Measurements from ENCODE around the gene PLN. TPM values are rescaled to one million over a fixed set of nuclear protein-coding genes. Genes with fewer than 3 reads are reported as not detected.

The PLN gene
- total RNA-seq, 1 experiment from 2014 or later = not detected

Other genes with a start within 250 kb of the PLN start
- gene CEP85L, start 103.3 kb downstream of the PLN start, total RNA-seq (2014; rRNA removed; shearing (Covaris generic)) = 8.8 and 9.2 TPM in 2 replicates